RWPE1 (cell line): ENCODE measurements around the gene LGSN.
A peak's percentile ranks its signal among the peaks of the same experiment; 100 is the strongest.

Experiments
- CTCF ChIA-PET: fragments of 350-600 bp; sonication (Branson Sonifier 250); formaldehyde crosslinking; extraction: SDS; loops from one replicate; lab custom pipeline; 2021; lab: Yijun Ruan, JAX
- POLR2A ChIA-PET: fragments of 400-600 bp; formaldehyde crosslinking; extraction: SDS; loops from one replicate; lab custom pipeline; 2020; ENCODE audit warnings: antibody characterized with exemption; ENCODE audit not compliant: low non-redundant PET; lab: Yijun Ruan, JAX
- DNase-seq: peaks from one replicate; pipeline ENCODE4 v3.0.0; 2012; ENCODE audit warnings: low spot score
- H3K27ac ChIP-seq: fragments of 450-650 bp; 2 replicates; pipeline ENCODE4 v1.5.1; 2017
- TF ChIP-seq, protein P1 (sequence below): fragments of 450-650 bp; conservative IDR thresholded peaks from 2 replicates; pipeline ENCODE4 v1.5.1; 2017; ENCODE audit warnings: low read depth, mild to moderate bottlenecking

The LGSN gene

DNA sequence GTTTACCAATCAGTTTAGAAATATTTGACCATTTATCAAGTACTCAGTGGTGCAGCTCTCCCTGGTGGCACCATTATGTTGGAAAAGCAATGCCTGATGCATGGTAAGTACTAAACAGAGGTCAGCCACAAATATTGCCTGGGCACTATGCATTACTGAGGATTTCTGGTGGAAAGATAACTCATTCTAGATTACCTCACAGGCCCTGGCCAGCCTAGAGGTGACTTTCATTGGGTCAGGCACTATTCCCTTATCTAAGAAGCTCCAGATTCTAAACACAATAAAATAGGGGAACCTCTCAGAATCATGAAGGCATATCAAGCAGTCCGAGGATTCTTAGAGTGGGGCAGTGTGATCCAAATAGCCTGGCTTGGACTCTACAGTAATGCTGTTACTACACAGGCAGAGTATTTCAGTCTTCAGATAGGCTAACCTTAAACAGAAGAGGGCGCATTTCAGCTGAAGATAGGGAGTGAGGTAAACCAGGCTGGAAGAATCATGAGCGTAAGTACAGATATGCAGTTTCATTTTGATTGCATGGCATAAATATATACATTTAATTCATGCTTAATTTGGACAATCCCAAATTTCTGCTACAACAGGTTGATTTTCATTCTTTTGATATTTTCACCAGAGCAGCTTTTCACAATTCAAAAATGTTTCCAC is 12.1 kb downstream of the LGSN start:
- DNase-seq: peak; percentile 57
- ChIA-PET CTCF (interaction anchor here (0.5 to 1.0 kb wide), 5 partner anchors 26 to 1195 kb away, joined by 3 to 4 read pairs (median 4); no protein-coding TSS in a partner anchor), POLR2A (no interaction called here)
- TF ChIP-seq, protein P1, sequence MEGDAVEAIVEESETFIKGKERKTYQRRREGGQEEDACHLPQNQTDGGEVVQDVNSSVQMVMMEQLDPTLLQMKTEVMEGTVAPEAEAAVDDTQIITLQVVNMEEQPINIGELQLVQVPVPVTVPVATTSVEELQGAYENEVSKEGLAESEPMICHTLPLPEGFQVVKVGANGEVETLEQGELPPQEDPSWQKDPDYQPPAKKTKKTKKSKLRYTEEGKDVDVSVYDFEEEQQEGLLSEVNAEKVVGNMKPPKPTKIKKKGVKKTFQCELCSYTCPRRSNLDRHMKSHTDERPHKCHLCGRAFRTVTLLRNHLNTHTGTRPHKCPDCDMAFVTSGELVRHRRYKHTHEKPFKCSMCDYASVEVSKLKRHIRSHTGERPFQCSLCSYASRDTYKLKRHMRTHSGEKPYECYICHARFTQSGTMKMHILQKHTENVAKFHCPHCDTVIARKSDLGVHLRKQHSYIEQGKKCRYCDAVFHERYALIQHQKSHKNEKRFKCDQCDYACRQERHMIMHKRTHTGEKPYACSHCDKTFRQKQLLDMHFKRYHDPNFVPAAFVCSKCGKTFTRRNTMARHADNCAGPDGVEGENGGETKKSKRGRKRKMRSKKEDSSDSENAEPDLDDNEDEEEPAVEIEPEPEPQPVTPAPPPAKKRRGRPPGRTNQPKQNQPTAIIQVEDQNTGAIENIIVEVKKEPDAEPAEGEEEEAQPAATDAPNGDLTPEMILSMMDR: peak; percentile 38
- no peak overlapping the region for H3K27ac ChIP-seq

DNA sequence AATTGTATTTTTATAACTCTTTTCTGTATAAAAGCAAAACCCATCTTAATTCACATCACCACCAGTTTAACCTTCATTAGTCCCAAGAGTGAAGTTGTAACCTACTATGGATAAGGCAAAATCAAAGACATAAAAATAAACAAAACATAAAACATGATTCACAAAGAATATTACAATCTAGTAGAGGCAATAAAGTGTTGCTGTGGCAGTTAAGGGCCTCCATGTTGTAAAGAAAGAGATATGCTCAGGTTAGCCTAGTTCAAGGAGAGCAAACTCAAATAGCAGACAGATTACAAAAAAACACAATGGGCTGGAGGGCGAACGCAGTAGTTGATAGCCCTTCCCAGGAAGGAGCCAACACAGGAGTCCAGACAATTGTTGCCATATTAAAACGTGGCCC is 13.4 kb downstream of the LGSN start:
- TF ChIP-seq, protein P1: no peak
- CTCF ChIA-PET: interaction anchor here (0.6 to 0.7 kb wide), 2 partner anchors 14 to 17 kb away, joined by 3 read pairs; no protein-coding TSS in a partner anchor
- POLR2A ChIA-PET: no interaction called here
- no peak overlapping the region for H3K27ac ChIP-seq
- no peak for DNase-seq

DNA sequence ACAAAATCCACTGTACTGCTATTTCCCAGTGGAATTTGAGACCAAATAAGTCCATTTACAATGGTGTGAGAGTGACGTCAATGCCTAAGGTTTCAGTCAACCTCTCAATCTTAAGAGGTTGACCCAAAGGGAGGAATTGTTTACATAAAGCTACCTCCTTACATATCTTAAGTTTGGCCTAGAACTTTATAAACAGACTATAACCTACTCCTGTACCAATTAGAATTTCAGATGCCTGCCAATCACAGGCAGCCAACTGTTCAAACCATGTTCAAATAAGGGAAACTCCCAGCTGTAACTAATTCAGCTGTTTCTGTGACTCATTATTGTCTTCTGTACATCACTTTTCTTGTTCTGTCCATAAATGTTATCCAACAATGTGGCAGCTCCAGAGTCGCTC is 14.5 kb downstream of the LGSN start:
- ChIA-PET POLR2A (no interaction called here), CTCF (no interaction called here)
- TF ChIP-seq, protein P1: no peak

DNA sequence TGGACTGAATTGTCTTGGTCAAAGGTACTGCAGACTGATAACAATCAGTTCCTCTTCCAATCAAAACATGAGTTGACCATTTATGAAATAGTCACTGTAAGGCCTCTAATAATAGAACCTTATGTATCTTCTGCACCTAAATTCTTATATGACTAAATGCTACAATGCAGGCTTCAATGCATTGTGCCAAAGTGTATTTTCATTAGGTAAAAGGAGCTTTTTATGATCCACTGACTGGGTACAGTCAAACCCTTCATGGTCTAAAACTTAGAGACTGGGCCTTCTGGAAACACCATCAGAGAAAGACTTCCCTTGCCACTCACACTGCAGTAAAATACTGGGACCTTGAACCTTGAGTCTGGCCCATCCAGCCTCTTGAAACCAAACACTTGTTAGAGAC is 16.3 kb downstream of the LGSN start:
- CTCF ChIA-PET: interaction anchor here (0.6 kb wide), 1 partner anchor 312 kb away, joined by 3 read pairs; no protein-coding TSS in a partner anchor
- H3K27ac ChIP-seq: no peak overlapping the region
- DNase-seq: no peak
- TF ChIP-seq, protein P1: no peak
- POLR2A ChIA-PET: no interaction called here

More for the DNA sequence above, 14.5 kb downstream of the LGSN start:
- H3K27ac ChIP-seq: no peak overlapping the region
- no peak for DNase-seq

DNA sequence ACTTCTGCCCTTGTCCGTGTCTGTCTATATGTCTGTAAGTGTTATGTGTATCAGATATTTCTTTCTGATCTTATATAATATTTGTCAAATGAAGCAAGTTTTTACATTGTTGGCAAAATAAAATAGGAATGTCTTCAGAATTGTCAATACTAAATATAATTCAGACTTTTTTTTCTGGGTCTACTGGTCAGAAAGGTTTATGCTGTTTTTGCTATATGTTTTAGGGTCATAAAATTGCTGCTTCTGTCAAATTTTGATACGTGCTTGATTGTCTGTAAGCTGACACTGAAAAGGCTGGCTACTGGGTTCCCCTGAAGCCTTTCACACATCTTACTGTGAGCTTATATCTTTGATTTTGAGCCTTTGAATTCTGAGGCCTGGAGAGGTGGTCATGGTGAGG is 20.1 kb downstream of the LGSN start:
- H3K27ac ChIP-seq: no peak overlapping the region
- TF ChIP-seq, protein P1: no peak
- no peak for DNase-seq
- POLR2A ChIA-PET: no interaction called here
- CTCF ChIA-PET: no interaction called here

DNA sequence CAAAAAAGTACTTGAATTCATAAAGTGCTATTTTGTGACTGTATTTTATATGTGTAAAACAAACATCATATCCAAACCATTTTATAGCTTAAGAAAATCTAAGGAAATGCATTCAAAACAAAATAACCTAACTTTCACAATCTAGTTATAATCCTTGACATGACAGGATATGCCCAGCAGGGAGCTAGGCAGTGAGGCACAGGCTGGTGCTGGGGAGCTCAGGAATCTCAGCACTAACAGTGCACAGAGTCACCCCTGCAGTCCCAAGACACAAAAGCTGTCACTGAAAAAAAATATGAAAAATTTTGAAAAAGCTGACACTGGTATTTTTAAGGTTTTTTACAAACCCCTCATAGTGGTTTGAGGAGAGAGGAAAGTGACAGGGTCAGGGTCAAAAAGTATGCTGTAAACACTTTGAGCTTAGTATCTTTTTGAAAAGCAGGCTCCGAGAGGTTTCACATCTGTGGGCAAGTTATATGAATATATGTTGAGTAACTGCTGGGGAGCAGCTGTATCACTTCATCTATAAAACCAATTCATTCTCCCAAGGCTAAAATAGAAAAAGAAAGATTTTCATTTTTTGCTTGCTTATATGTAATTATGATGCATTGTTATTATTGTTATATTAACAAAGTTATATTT is 24.1 kb downstream of the LGSN start:
- CTCF ChIA-PET: no interaction called here
- POLR2A ChIA-PET: no interaction called here
- H3K27ac ChIP-seq: no peak overlapping the region
- no peak for DNase-seq
- TF ChIP-seq, protein P1: no peak
